Measurements from ENCODE around the gene EFNA5.

- TF ChIP-seq POLR2A (IDR thresholded peaks at IDR 0.05; ENCODE audit: borderline replicate concordance, extremely low read depth, insufficient read depth, insufficient read length) (no peak), CTCF (IDR thresholded peaks at IDR 0.05 in 2 of 3, conservative IDR thresholded peaks at IDR 0.05 in 1 of 3; ENCODE audit: borderline replicate concordance in 1 of 3, insufficient read depth in 1 of 3, low read depth in 2 of 3, low read length in 2 of 3) (no peak), POLR2AphosphoS5 (IDR thresholded peaks at IDR 0.05; ENCODE audit: low read depth, low read length) (no peak), MAX (IDR thresholded peaks at IDR 0.05) (no peak), YY1 (IDR thresholded peaks at IDR 0.05; ENCODE audit: extremely low read depth, insufficient replicate concordance, low read depth, low read length) (no peak), ZFX (IDR thresholded peaks at IDR 0.05) (no peak), EZH2phosphoT487 (IDR thresholded peaks at IDR 0.05; ENCODE audit: borderline replicate concordance) (no peak), EZH2 (IDR thresholded peaks at IDR 0.05) (no peak), REST (IDR thresholded peaks at IDR 0.05; ENCODE audit: low read depth) (no peak), CEBPB (IDR thresholded peaks at IDR 0.05; ENCODE audit: low read depth) (no peak), SP1 (IDR thresholded peaks at IDR 0.05; ENCODE audit: low read depth) (no peak), SIN3A (IDR thresholded peaks at IDR 0.05; ENCODE audit: low read depth) (no peak)
Observed at GRCh38 chr5:107513337-107514085, 157.2 kb downstream of the EFNA5 start.
